A549 (cell line): ENCODE measurements around the gene CEACAM20. TPM values are rescaled to one million over a fixed set of nuclear protein-coding genes. Genes with fewer than 3 reads are reported as not detected.

ENCODE experiments used
- ATAC-seq, 2 experiments: fragments of 200-7000 bp in 1 of 2; fragments of >200 bp in 1 of 2; cut with Nextera tagmentation in 1 of 2; cut with Tn5 transposase in 1 of 2; 3 replicates each; pipeline versions ENCODE4 v1.8.0 to v1.9.1; 2018 to 2020; ENCODE audit warnings: mild to moderate bottlenecking in 1 of 2, moderate library complexity in 1 of 2
- CTCF ChIA-PET: fragments of 300-600 bp; sonication (Branson Sonifier 250); formaldehyde crosslinking; extraction: SDS; loops from one replicate; lab custom pipeline; 2021; ENCODE audit warnings: antibody characterized with exemption, inconsistent platforms; lab: Yijun Ruan, JAX
- POLR2A ChIA-PET: fragments of 350-600 bp; formaldehyde crosslinking; extraction: SDS; loops from one replicate; lab custom pipeline; 2021; ENCODE audit warnings: antibody characterized with exemption, inconsistent platforms; lab: Yijun Ruan, JAX
- DNase-seq, 2 experiments: peaks; one replicate each; pipeline versions ENCODE4 v3.0.0 to v3.0.0-alpha.2; 2011 to 2016; ENCODE audit warnings: low read depth in 1 of 2, low spot score in 1 of 2
- FAIRE-seq: peaks from 2 replicates; lab custom pipeline; 2011; peaks lifted over from hg19 to GRCh38; lab: Jason Lieb, UNC
- H3K27ac ChIP-seq, 2 experiments: fragments of >200 bp; sonication (Bioruptor Twin); formaldehyde crosslinking; 3 replicates each; pipeline ENCODE4 v1.5.1; 2016 to 2017
- H3K4me1 ChIP-seq: fragments of >200 bp; sonication (Bioruptor Twin); formaldehyde crosslinking; 3 replicates; pipeline ENCODE4 v1.6.1; 2016
- H3K4me2 ChIP-seq: fragments of >200 bp; sonication (Bioruptor Twin); formaldehyde crosslinking; 3 replicates; pipeline ENCODE4 v1.6.1; 2016
- H3K4me3 ChIP-seq: fragments of >200 bp; sonication (Bioruptor Twin); formaldehyde crosslinking; 3 replicates; pipeline ENCODE4 v1.5.1; 2016
- H3K9me3 ChIP-seq: fragments of >200 bp; sonication (Bioruptor Twin); formaldehyde crosslinking; 3 replicates; pipeline ENCODE4 v1.6.1; 2016
- CEBPB ChIP-seq, 2 experiments: fragments of >200 bp in 1 of 2; sonication (Bioruptor Twin) in 1 of 2; formaldehyde crosslinking in 1 of 2; IDR thresholded peaks; 2 replicates each; pipeline ENCODE4 v1.6.1; 2012 to 2016
- CHD2 ChIP-seq: fragments of 150-350 bp; IDR thresholded peaks from 2 replicates; pipeline ENCODE4 v1.6.1; 2014; ENCODE audit warnings: low read length; ENCODE audit not compliant: partially characterized antibody
- HDAC2 ChIP-seq: fragments of 200-600 bp; sonication (generic); IDR thresholded peaks from 2 replicates; pipeline ENCODE4 v1.6.1; 2016
- HOXB13 ChIP-seq: fragments of 250-450 bp; sonication (Bioruptor Pico); IDR thresholded peaks from 2 replicates; pipeline ENCODE4 v1.5.0; 2020; ENCODE audit warnings: low read depth, mild to moderate bottlenecking, moderate library complexity
- JUN ChIP-seq, 2 experiments: fragments of >200 bp; sonication (Bioruptor Twin); formaldehyde crosslinking; IDR thresholded peaks; 2 replicates in 1 of 2; 3 replicates in 1 of 2; pipeline ENCODE4 v1.6.1; 2016 to 2017
- JUNB ChIP-seq: fragments of >200 bp; sonication (Bioruptor Twin); formaldehyde crosslinking; IDR thresholded peaks from 2 replicates; pipeline ENCODE4 v1.6.1; 2016
- KDM1A ChIP-seq: fragments of 200-600 bp; sonication (generic); IDR thresholded peaks from 2 replicates; pipeline ENCODE4 v1.6.1; 2016; ENCODE audit warnings: low read depth, mild to moderate bottlenecking
- MAFK ChIP-seq: fragments of 450-650 bp; IDR thresholded peaks from 2 replicates; pipeline ENCODE4 v1.6.1; 2014; ENCODE audit not compliant: partially characterized antibody
- MAZ ChIP-seq: fragments of 150-350 bp; IDR thresholded peaks from 2 replicates; pipeline ENCODE4 v1.6.1; 2014; ENCODE audit warnings: antibody characterized with exemption, low read depth, low read length, borderline replicate concordance
- MYC ChIP-seq: IDR thresholded peaks from 2 replicates; pipeline ENCODE4 v1.6.1; 2012; ENCODE audit warnings: mild to moderate bottlenecking, inconsistent platforms, low read length, improper control_type of control experiment, borderline replicate concordance
- NPAS2 ChIP-seq: fragments of 250-450 bp; sonication (Bioruptor Pico); IDR thresholded peaks from 2 replicates; pipeline ENCODE4 v1.8.0; 2022; ENCODE audit warnings: mild to moderate bottlenecking, moderate library complexity, borderline replicate concordance
- PHF8 ChIP-seq: fragments of 200-600 bp; sonication (generic); IDR thresholded peaks from 2 replicates; pipeline ENCODE4 v1.6.1; 2016; ENCODE audit warnings: low read depth, mild to moderate bottlenecking, antibody characterized with exemption, moderate library complexity, borderline replicate concordance
- POLR2A ChIP-seq: IDR thresholded peaks from 2 replicates; pipeline ENCODE4 v1.6.1; 2012; ENCODE audit warnings: mild to moderate bottlenecking, low read length
- RAD21 ChIP-seq, 2 experiments: fragments of >200 bp in 1 of 2; sonication (Bioruptor Twin) in 1 of 2; formaldehyde crosslinking in 1 of 2; IDR thresholded peaks in 1 of 2; conservative IDR thresholded peaks in 1 of 2; 2 replicates in 1 of 2; 3 replicates in 1 of 2; pipeline ENCODE4 v1.6.1; 2012 to 2018; ENCODE audit warnings: inconsistent platforms in 1 of 2
- RFX5 ChIP-seq: fragments of 450-650 bp; IDR thresholded peaks from 2 replicates; pipeline ENCODE4 v1.7.1; 2014; ENCODE audit warnings: antibody characterized with exemption, mild to moderate bottlenecking, moderate library complexity
- RNF2 ChIP-seq: fragments of 200-600 bp; sonication (generic); IDR thresholded peaks from 2 replicates; pipeline ENCODE4 v1.6.1; 2016; ENCODE audit warnings: low read depth, mild to moderate bottlenecking, antibody characterized with exemption, moderate library complexity, borderline replicate concordance
- ZC3H11A ChIP-seq: fragments of 450-650 bp; IDR thresholded peaks from 2 replicates; pipeline ENCODE4 v1.6.1; 2014; ENCODE audit warnings: antibody characterized with exemption, mild to moderate bottlenecking
- ZFP36 ChIP-seq: fragments of 450-650 bp; IDR thresholded peaks from 2 replicates; pipeline ENCODE4 v1.6.1; 2014; ENCODE audit warnings: borderline replicate concordance; ENCODE audit not compliant: partially characterized antibody
- ZSCAN20 ChIP-seq: fragments of 250-450 bp; sonication (Bioruptor Pico); IDR thresholded peaks from 2 replicates; pipeline ENCODE4 v1.8.0; 2022; ENCODE audit warnings: mild to moderate bottlenecking, moderate library complexity
- WGBS: methylation state at CpG from one replicate; pipeline ENCODE4 v1.1.6; 2017; ENCODE audit errors: missing lambda C conversion rate; 5-methylcytosine and 5-hydroxymethylcytosine counted together
- polyA plus RNA-seq, 4 experiments: library from polyadenylated mRNA; depleted of rRNA in 3 of 4; stranded (reverse); fragments of >200 nt; fragmentation: RNase III in 1 of 4; extraction: RNeasy Plus Mini Kit Qiagen cat#74134 plus additional on column Dnase treatment in 1 of 4; gene quantifications; 2 replicates in 3 of 4; 3 replicates in 1 of 4; pipeline ENCODE4 v1.2.3, GENCODE V29; 2011 to 2017
- TF ChIP-seq, protein P1 (sequence below): fragments of >200 bp; sonication (Bioruptor Twin); formaldehyde crosslinking; IDR thresholded peaks from 2 replicates; pipeline ENCODE4 v1.6.1; 2016
- TF ChIP-seq, protein P2 (sequence below): fragments of 150-350 bp; IDR thresholded peaks from 2 replicates; pipeline ENCODE4 v1.6.1; 2014; ENCODE audit warnings: low read depth, mild to moderate bottlenecking, low read length
- TF ChIP-seq, protein P3 (sequence below): IDR thresholded peaks from 2 replicates; pipeline ENCODE4 v1.6.1; 2012
- TF ChIP-seq, protein P4 (sequence below): fragments of >200 bp; sonication (Bioruptor Twin); formaldehyde crosslinking; IDR thresholded peaks from 3 replicates; pipeline ENCODE4 v1.5.1; 2016

Gene CEACAM20
- polyA plus RNA-seq, 2 of the 4 experiments (the other 2 are of a cell fraction), result 0.08 TPM; not detected in 1

DNA sequence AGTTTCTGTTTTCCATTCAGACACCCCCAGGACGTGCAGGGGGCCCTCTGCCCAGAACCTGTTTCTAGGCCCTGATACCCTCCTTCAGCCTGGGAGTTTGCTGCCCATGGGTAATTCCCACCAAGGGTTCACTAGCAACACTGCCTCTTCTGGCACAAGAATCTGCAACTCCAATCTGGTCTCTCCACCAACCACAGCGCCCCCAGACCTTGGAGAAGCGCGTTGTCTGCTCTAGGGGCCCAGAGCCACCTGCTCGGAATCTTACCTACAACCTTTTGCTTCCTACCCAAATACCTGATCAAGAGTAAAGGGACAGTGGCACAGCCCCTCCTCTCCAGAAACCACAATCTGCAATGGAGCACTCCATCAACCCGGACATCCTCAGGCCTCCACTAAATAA is 29.9 kb downstream of the CEACAM20 start:
- DNase-seq (no peak), ATAC-seq (peak in 1 of 2 experiments; percentile 7; a peak in 2 of 6 replicates), FAIRE-seq (no peak)
- Histone ChIP-seq H3K27ac (peak overlapping the region; percentile 88 to 90), H3K9me3 (peaks cover 71% of the 10 kb centered on the region), H3K4me1 (peaks cover 5% of the 10 kb centered on the region; the same call in 1 of the 3 replicates), H3K4me2 (peak overlapping the region; percentile 82), H3K4me3 (peak overlapping the region; percentile 77)
- WGBS, result 8% methylated on average over 6 of the region's 6 CpGs
- ChIA-PET CTCF (interaction anchor here (0.6 to 1.4 kb wide), 6 partner anchors 13 to 753 kb away, joined by 3 to 4 read pairs (median 4); no protein-coding TSS in a partner anchor), POLR2A (interaction anchor here (0.9 to 1.8 kb wide), 8 partner anchors 9 to 416 kb away, joined by 3 to 7 read pairs (median 4); partner anchors contain the start of genes PVR, ZNF224, ZNF226 and ZNF227)
- TF ChIP-seq HDAC2 (no peak), CEBPB (IDR thresholded peaks at IDR 0.05) (no peak), MYC (no peak)

DNA sequence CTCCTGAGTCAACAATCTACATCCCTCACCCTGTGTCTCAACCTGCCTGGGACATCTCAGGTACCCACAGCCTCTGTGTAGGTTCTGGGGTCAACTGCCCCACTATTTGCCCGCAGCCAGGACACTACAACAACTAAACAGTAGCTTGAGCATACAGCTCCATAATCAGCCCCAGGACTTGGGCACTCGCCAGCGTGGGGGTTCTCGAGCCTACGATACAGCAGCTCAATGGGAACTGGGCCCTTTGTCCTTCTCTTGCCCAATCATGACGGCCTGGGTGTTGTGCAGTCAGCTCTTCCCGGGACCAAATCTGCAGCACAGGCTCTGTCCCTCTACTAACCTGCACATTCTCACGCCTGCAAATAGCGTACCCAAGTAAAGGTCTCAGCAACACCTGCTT is 30.5 kb downstream of the CEACAM20 start:
- ATAC-seq, result no peak
- 95% methylated on average over 9 of the region's 9 CpGs for WGBS
- H3K4me1 ChIP-seq, result peaks cover 5% of the 10 kb centered on the region; the same call in 1 of the 3 replicates
- peak overlapping the region; percentile 77 for H3K4me3 ChIP-seq
- TF ChIP-seq ZFP36 (no peak), ZSCAN20 (CRISPR knock-in tag) (no peak), NPAS2 (CRISPR knock-in tag) (no peak), MAZ (no peak)
- TF ChIP-seq, protein P1, sequence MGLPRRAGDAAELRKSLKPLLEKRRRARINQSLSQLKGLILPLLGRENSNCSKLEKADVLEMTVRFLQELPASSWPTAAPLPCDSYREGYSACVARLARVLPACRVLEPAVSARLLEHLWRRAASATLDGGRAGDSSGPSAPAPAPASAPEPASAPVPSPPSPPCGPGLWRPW, result no peak
- TF ChIP-seq, protein P2, sequence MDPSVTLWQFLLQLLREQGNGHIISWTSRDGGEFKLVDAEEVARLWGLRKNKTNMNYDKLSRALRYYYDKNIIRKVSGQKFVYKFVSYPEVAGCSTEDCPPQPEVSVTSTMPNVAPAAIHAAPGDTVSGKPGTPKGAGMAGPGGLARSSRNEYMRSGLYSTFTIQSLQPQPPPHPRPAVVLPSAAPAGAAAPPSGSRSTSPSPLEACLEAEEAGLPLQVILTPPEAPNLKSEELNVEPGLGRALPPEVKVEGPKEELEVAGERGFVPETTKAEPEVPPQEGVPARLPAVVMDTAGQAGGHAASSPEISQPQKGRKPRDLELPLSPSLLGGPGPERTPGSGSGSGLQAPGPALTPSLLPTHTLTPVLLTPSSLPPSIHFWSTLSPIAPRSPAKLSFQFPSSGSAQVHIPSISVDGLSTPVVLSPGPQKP, result no peak
- POLR2A ChIA-PET, result interaction anchor here (1.8 kb wide), 1 partner anchor 8 kb away, joined by 7 read pairs; no protein-coding TSS in a partner anchor
- peak overlapping the region; percentile 82 for H3K4me2 ChIP-seq
- peaks cover 76% of the 10 kb centered on the region for H3K9me3 ChIP-seq
- no peak for DNase-seq
- H3K27ac ChIP-seq, result no peak overlapping the region
- CTCF ChIA-PET, result interaction anchor here (0.7 to 1.4 kb wide), 2 partner anchors 18 to 104 kb away, joined by 3 to 4 read pairs; no protein-coding TSS in a partner anchor
- no peak for FAIRE-seq

DNA sequence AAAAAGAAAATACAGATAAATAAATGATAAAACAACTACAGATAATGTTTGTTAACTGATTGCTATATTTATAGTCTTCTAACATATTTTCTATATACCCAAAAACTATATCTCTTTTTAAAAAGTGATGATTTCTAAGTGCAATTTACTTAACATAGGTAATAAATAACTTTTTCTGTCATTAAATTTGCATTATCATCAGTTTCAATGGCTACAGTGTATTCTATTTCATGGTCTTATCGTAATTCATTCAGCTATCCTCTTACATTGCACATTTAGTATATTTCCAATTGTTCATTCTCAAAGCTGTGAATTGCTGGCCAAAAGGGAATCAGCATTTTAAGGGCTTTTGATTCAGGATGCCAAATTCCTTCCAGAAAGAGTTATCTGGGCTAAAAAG is 32.8 kb downstream of the CEACAM20 start:
- Histone ChIP-seq H3K4me3 (no peak overlapping the region), H3K9me3 (peaks cover 87% of the 10 kb centered on the region), H3K4me1 (peaks cover 5% of the 10 kb centered on the region; the same call in 1 of the 3 replicates), H3K4me2 (no peak overlapping the region), H3K27ac (no peak overlapping the region)
- TF ChIP-seq CHD2 (no peak), MAFK (peak; percentile 90)
- no peak for DNase-seq
- ChIA-PET POLR2A (no interaction called here), CTCF (interaction anchor here (2.9 kb wide), 1 partner anchor 15 kb away, joined by 11 read pairs; no protein-coding TSS in a partner anchor)
- ATAC-seq, result no peak
- 88% methylated on average over 1 of the region's 1 CpG for WGBS
- FAIRE-seq, result peak; percentile 49

DNA sequence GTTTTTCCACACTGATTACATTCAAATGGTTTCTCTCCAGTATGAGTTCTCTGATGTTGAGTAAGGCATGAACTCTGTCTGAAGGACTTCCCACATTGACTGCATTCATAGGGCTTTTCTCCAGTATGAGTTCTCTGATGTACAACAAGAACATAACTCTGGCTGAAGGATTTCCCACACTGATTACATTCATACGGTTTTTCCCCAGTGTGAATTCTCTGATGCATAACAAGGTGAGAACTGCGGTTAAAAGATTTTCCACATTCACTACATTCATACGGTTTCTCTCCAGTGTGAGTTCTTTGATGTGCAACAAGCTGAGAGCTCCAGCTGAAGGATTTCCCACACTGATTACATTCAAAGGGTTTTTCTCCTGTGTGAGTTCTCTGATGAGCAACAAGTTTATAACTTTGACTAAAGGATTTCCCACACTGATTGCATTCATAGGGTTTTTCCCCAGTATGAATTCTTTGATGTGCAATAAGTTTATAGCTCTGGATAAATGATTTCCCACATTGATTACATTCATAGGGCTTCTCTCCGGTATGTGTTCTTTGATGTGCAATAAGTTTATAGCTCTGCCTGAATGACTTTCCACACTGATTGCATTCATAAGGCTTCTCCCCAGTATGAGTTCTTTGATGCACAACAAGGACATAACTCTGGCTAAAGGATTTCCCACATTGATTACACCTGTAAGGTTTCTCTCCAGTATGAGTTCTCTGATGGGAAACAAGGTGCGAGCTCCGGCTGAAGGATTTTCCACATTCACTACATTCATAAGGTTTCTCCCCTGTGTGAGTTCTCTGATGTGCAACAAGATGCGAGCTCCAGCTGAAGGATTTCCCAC is 52.7 kb downstream of the CEACAM20 start:
- Histone ChIP-seq H3K27ac (no peak overlapping the region), H3K4me3 (no peak overlapping the region), H3K4me1 (no peaks in the 10 kb centered on the region), H3K4me2 (no peak overlapping the region), H3K9me3 (peaks cover 100% of the 10 kb centered on the region)
- peak; percentile 88 for FAIRE-seq
- ATAC-seq, result no peak
- ChIA-PET CTCF (interaction anchor here (0.8 to 1.3 kb wide), 3 partner anchors 24 to 667 kb away, joined by 3 read pairs; partner anchors contain the start of gene ZNF180), POLR2A (no interaction called here)
- peak in 1 of 2 experiments; percentile 66 for DNase-seq
- WGBS, result 88% methylated on average over 7 of the region's 7 CpGs
- TF ChIP-seq, protein P3, sequence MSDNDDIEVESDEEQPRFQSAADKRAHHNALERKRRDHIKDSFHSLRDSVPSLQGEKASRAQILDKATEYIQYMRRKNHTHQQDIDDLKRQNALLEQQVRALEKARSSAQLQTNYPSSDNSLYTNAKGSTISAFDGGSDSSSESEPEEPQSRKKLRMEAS, result peak; percentile 18; the same call in 1 of the 2 replicates
- TF ChIP-seq JUN (IDR thresholded peaks at IDR 0.05) (peak in 1 of 2 experiments; percentile 56; a peak in 3 of 5 replicates), RFX5 (no peak), HDAC2 (peak; percentile 23; the same call in 1 of the 2 replicates), RNF2 (no peak), ZC3H11A (no peak), POLR2A (no peak), KDM1A (no peak; the same call in none of the 2 replicates), PHF8 (no peak), CEBPB (IDR thresholded peaks at IDR 0.05) (0 out of 4 replicates have a peak, but pooled peaks of 1 of the 2 experiments have one; percentile 3), RAD21 (conservative IDR thresholded peaks at IDR 0.05 in 1 of 2, IDR thresholded peaks at IDR 0.05 in 1 of 2) (no peak), HOXB13 (CRISPR knock-in tag) (peak; percentile 66; the same call in 1 of the 2 replicates), JUNB (no peak)
- TF ChIP-seq, protein P1, result peak; percentile 70; the same call in 1 of the 2 replicates
- TF ChIP-seq, protein P4, sequence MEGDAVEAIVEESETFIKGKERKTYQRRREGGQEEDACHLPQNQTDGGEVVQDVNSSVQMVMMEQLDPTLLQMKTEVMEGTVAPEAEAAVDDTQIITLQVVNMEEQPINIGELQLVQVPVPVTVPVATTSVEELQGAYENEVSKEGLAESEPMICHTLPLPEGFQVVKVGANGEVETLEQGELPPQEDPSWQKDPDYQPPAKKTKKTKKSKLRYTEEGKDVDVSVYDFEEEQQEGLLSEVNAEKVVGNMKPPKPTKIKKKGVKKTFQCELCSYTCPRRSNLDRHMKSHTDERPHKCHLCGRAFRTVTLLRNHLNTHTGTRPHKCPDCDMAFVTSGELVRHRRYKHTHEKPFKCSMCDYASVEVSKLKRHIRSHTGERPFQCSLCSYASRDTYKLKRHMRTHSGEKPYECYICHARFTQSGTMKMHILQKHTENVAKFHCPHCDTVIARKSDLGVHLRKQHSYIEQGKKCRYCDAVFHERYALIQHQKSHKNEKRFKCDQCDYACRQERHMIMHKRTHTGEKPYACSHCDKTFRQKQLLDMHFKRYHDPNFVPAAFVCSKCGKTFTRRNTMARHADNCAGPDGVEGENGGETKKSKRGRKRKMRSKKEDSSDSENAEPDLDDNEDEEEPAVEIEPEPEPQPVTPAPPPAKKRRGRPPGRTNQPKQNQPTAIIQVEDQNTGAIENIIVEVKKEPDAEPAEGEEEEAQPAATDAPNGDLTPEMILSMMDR, result no peak
